GM19452 (cell line): ENCODE results near the gene SMYD2.

Experiments
- ATAC-seq: cut with Tn5 transposase; IDR thresholded peaks from one replicate; pipeline ENCODE4 v1.9.1; 2021; ENCODE audit not compliant: unreplicated experiment

Gene SMYD2

GRCh38 chr1:214386333-214386732 lies 105.4 kb downstream of the SMYD2 start:
- no peak for ATAC-seq
